Left ventricle myocardium inferior (tissue), 1 donor: ENCODE measurements around the gene HPX. TPM values are rescaled to one million over a fixed set of nuclear protein-coding genes. Genes with fewer than 3 reads are reported as not detected.

ENCODE experiments used
- DNase-seq: peaks from one replicate; pipeline ENCODE4 v3.0.0-alpha.2; 2020
- H3K27ac ChIP-seq: fragments of 200-600 bp; replicated peaks from 2 replicates; pipeline ENCODE4 v1.8.0; 2021
- H3K27me3 ChIP-seq: fragments of 200-600 bp; 2 replicates; pipeline ENCODE4 v1.8.0; 2021; ENCODE audit warnings: low read depth
- H3K36me3 ChIP-seq: fragments of 200-600 bp; 2 replicates; pipeline ENCODE4 v1.8.0; 2021
- H3K4me1 ChIP-seq: fragments of 200-600 bp; 2 replicates; pipeline ENCODE4 v1.8.0; 2021
- H3K4me3 ChIP-seq: fragments of 200-600 bp; 2 replicates; pipeline ENCODE4 v1.8.0; 2021; ENCODE audit warnings: mild to moderate bottlenecking, moderate library complexity
- H3K9me3 ChIP-seq: fragments of 200-600 bp; replicated peaks from 2 replicates; pipeline ENCODE4 v1.8.0; 2021
- CTCF ChIP-seq: fragments of 200-600 bp; IDR thresholded peaks from 2 replicates; pipeline ENCODE4 v1.8.0; 2021; ENCODE audit warnings: antibody characterized with exemption, mild to moderate bottlenecking, borderline replicate concordance
- intact Hi-C: fragments of 100-400 bp; cut with micrococcal nuclease; formaldehyde crosslinking; loops from one replicate; pipeline ENCODE4 v1.11.0; 2022
- total RNA-seq: library from RNA; stranded (reverse); fragmentation: NEBNext Ultra II Directional; extraction: Animal tissue kit (Norgen Biotek cat#: 25700); gene quantifications from one replicate; pipeline ENCODE4 v1.2.1, GENCODE V29; 2021
- donor health status: DM: no; HTN: yes; CAD: no; lungs with severe emphysema.

HPX gene
- total RNA-seq, 1 donor from 2014 or later, result 0.44 TPM

GRCh38 chr11:6474413-6474792, 33.6 kb upstream of the HPX start:
- intact Hi-C loops, result no loop called here
- peak overlapping the region; percentile 90 for H3K4me3 ChIP-seq
- H3K27me3 ChIP-seq, result no peaks in the 10 kb centered on the region
- H3K9me3 ChIP-seq, result no peaks in the 10 kb centered on the region
- H3K4me1 ChIP-seq, result peaks cover 31% of the 10 kb centered on the region
- peaks cover 28% of the 10 kb centered on the region for H3K36me3 ChIP-seq
- no peak for DNase-seq
- H3K27ac ChIP-seq, result peak overlapping the region; percentile 91
- no peak for TF ChIP-seq CTCF

GRCh38 chr11:6473451-6474412, 32.9 kb upstream of the HPX start, which contains the start of gene TRIM3:
Gene TRIM3 (minus strand): TSS chr11:6473941. CDS start chr11:6465695, 8,246 bp downstream.
- H3K27me3 ChIP-seq, result no peaks in the 10 kb centered on the region
- peaks cover 36% of the 10 kb centered on the region for H3K4me1 ChIP-seq
- peak within 1 kb of the TSS; percentile 91 for H3K27ac ChIP-seq
- H3K9me3 ChIP-seq, result no peaks in the 10 kb centered on the region
- TF ChIP-seq CTCF, result no peak
- DNase-seq, result peak; percentile 96
- H3K36me3 ChIP-seq, result peaks cover 23% of the 10 kb centered on the region
- H3K4me3 ChIP-seq, result peak within 1 kb of the TSS; percentile 90
- intact Hi-C loops, result no loop called here

GRCh38 chr11:6472934-6473333, 32.1 kb upstream of the HPX start:
- no peak for TF ChIP-seq CTCF
- no peak for DNase-seq
- no peaks in the 10 kb centered on the region for H3K27me3 ChIP-seq
- intact Hi-C loops, result no loop called here
- no peaks in the 10 kb centered on the region for H3K9me3 ChIP-seq
- H3K4me3 ChIP-seq, result peak overlapping the region; percentile 90
- peaks cover 39% of the 10 kb centered on the region for H3K4me1 ChIP-seq
- peak overlapping the region; percentile 91 for H3K27ac ChIP-seq
- H3K36me3 ChIP-seq, result peaks cover 15% of the 10 kb centered on the region

- Histone ChIP-seq H3K27me3 (no peaks in the 10 kb centered on the region), H3K4me3 (no peak overlapping the region), H3K27ac (peak overlapping the region; percentile 75), H3K4me1 (peaks cover 35% of the 10 kb centered on the region), H3K36me3 (peaks cover 10% of the 10 kb centered on the region), H3K9me3 (no peaks in the 10 kb centered on the region)
- no peak for TF ChIP-seq CTCF
- intact Hi-C loops, result no loop called here
- DNase-seq, result no peak
Measured at GRCh38 chr11:6469599-6469998, 28.8 kb upstream of the HPX start.

- Histone ChIP-seq H3K9me3 (no peaks in the 10 kb centered on the region), H3K27ac (peak overlapping the region; percentile 75), H3K4me3 (no peak overlapping the region), H3K27me3 (no peaks in the 10 kb centered on the region), H3K36me3 (peaks cover 16% of the 10 kb centered on the region), H3K4me1 (peaks cover 30% of the 10 kb centered on the region)
- TF ChIP-seq CTCF, result no peak
- intact Hi-C loops, result no loop called here
- peak; percentile 91 for DNase-seq
Measured at GRCh38 chr11:6468712-6469495, 28.1 kb upstream of the HPX start.
